CD4-positive, alpha-beta T cell treated with Interleukin-12 subunit alpha and Interleukin-12 subunit beta, for 1 hour (primary cell): ENCODE results near the gene RELN.
"Not testable (repeated sequence)": the region's sequence is repeated elsewhere in the genome, so short reads cannot be mapped to it uniquely, and the experiment has no call there.

Experiments
- DNase-seq: peaks from one replicate; pipeline ENCODE4 v3.0.0-alpha.2; 2020

Gene RELN

GRCh38 chr7:103989200-103989784 is at the start of gene RELN:
TSS of gene RELN (minus strand) at chr7:103989658. CDS start at chr7:103989356, 302 bp downstream.
- DNase-seq: no peak

- DNase-seq: no peak
These were observed 48.7 kb upstream of the RELN start for GRCh38 chr7:104038136-104038535.

DNA sequence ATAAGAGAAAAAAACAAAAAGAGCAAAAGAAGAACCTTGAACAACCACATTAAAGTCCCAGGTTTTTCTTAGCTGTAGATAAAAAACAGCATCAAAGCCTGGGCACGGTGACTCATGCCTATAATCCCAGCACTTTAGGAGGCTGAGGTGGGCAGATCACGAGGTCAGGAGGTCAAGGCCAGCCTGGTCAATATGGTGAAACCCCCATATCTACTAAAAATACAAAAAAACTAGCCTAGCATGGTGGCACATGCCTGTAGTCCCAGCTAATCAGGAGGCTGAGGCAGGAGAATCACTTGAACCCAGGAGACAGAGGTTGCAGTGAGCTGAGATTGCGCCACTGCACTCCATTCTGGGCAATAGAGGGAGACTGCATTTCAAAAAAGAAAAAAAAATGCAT is 47.4 kb upstream of the RELN start:
- DNase-seq: not testable (repeated sequence)

DNA sequence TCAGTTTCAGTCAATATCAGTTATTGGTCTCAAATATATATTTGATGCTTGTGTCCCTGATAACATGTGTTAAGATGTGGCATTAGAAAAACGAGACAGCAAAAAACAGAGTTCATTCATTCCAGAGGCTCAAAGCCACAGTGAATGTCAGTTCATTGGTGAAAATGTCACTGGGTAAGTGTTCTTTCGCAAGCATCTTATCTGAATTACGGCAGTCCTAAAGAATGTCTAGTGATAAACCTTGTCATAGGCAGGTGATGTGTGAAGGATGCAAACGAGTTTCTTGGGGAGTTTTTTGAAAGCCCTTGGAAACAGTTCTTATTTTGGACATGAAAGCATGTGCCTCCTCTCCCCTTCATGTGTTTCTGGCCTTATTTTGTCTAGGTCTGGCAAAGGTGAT is 45.9 kb upstream of the RELN start:
- DNase-seq: no peak

GRCh38 chr7:104034679-104035078 is 45.2 kb upstream of the RELN start:
- no peak for DNase-seq

GRCh38 chr7:104033837-104034236 is 44.4 kb upstream of the RELN start:
- no peak for DNase-seq

- DNase-seq: no peak
These were observed 43.0 kb upstream of the RELN start for GRCh38 chr7:104032486-104032885.

- DNase-seq: no peak
These were observed 40.3 kb upstream of the RELN start for GRCh38 chr7:104029765-104030164.

GRCh38 chr7:104024632-104025031 is 35.2 kb upstream of the RELN start:
- no peak for DNase-seq

DNA sequence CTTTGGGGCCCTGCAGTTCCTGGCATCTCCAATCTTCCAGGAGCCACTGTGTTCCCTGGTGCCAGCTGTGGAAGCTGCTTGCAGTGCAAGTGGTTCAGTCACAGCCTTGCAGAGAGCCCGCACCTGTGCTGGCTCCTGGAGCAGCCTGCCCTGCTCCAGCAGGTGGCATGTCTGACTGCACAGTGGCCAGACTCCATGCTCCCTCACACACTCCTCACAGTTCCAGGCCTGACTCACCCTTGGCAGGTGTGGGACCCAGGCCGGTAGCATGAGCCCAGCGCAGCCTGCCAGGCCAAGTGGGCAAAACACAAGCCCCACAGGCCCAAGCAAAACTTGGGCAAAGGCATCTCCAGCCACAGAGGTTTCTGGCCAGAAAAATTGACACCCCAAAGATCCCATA is 33.6 kb upstream of the RELN start:
- no peak for DNase-seq

DNA sequence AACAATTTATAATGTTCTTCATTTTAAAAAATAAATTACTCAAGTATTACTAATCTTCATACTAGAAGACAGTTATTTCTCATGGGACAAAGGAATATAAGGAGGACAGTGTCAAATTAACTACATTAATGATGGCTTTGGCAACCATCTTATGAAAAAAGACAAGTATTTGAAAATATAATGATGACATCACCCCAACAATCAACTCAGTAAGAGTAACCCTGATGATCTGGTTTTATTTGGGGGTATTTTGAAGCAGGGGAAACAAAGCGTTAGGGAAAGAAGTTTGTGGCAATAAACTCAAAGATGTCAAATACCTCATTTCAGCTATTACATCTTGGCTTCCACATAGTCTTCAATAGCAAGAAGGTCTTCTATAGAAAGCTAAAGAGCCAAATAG is 29.0 kb upstream of the RELN start:
- DNase-seq: no peak

GRCh38 chr7:104017001-104017400 is 27.5 kb upstream of the RELN start:
- no peak for DNase-seq

- DNase-seq: no peak
These were observed 23.4 kb upstream of the RELN start for GRCh38 chr7:104012835-104013234.

- no peak for DNase-seq
These were observed 22.4 kb upstream of the RELN start for GRCh38 chr7:104011829-104012228.

DNA sequence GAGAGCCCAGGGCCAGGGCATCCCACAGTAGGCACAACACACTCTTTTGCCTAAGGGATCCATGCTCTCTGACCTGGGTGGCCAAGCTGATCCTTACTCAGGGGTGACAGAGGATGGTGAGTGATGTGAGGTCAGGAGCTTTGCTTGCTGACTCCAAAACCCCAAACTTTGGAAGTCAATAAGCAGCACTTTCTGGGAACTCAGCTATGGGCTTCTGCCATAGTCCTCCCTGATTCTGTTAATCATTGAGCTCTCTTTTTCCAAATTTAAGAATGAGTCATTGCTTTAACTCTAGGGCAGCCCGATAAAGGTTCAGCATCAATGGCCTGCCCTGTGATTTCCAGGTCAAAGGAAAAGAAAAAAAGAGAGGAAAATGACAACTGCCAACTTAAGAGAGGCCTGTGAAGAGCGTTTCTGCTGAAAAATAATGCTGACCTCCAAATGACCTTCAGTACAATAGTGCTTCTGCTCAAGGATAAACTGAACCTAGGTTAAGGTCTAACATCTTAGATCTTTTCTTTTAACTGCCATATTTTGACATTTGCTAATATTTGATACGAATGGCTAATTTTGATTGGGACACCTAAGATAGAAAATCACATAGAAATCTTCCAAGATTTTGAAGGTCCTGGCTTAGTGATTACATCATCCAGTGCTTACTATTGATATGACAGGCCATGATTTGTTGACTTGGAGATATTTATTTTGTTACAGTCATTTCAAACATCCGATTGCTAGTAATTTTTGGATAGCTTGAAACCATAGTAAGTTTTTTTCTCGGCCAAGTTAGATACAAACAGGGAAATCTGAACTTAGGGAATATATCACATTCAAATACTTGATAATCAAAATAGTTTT is 20.8 kb upstream of the RELN start:
- no peak for DNase-seq

DNA sequence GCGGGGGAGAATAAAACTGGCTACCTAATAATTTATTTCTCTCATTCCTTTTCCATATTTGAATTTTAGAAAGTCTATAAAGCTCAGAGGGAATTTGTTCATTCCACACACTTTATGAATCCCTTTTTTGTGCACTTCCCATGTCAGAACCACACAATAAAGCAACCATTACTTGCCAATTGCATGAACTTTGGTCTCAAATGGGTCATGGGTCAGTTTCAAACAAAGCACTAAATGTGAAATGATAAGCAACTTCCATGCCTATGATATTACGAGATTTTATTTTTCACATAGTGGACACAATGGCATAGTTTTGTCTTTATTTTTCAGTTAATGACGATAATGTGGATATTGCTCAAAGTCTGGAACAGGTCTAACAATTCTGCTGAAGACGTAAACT is 18.6 kb upstream of the RELN start:
- DNase-seq: no peak

DNA sequence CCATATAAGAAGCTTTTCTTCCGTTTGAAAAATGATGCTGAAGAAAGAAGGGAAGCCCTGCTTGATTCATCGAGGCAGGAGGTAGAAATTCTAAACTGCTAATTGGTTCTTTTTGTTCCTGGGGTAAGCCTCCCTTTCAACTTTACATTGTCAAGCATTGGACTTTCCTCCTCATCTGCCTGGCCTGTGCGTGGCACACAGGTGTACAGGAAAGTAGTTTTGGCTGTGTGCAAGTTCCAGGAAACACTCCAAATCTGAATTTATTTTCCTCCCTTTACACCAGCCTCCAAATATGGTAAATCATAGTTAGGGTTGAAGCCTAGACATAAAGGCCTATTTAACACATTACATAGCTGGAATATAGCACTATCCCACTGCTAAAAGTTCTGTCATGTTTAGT is 18.2 kb upstream of the RELN start:
- DNase-seq: no peak

DNA sequence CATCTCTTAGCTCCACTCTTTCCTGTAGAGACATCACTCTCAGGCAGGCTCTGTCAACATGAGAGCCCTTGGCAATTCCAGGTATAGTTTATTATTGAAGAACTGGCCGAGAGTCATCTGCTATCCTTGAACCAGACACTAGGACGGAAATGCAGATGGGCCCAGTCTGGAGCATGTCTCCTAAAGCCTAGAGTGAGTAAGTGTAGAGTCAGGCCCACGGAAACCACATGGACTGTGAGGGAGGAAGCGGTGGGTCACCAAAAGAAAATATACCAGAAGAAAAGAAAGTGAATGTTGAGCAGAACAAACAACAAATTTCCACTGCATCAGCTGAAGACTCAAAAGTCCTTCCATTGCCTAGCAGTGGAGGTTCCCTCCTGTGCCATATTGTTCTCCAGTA is 15.7 kb upstream of the RELN start:
- no peak for DNase-seq

DNA sequence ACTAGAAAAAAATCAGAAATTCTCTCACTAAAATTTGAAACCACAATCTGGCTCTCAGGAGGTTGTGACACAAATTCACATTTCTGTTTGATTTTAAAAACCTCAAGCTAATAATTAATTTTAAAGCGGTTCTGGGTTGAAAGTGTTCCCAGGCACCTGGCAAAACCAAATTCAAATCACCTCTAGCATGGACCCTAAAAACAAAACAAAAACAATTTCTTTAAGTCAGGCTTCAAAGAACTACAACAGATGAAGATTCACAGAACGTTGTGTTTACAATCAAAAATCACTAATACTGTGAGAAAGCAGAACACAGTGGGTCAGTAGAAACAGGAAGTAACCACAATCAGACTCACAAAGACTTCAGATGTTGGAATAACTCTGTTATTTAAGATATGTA is 7.2 kb upstream of the RELN start:
- DNase-seq: no peak

DNA sequence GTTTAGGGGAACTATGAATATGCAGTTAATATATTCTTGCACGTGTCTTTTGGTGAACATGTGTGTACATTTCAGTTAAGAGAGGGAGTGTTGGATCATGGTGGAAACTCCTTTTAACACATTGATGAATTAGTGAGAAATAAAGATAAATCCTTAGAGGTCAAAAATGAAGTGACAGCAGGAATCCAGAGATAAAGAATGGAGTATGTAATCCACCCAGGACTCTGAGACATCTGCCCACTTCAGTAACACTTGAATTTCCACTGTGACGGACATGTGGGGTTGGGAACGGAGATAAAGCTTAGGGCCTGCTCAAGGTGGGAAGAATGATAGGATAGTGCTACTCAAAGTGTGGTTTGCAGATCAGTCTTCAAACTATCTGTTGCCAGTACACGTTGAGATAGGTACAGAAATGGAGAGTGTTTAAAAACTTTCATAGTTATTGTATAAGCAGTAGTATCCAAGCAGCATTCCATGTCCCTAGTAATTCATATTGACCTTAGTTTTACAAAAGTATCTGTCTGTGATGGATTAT is 6.6 kb upstream of the RELN start:
- no peak for DNase-seq

- DNase-seq: no peak
These were observed 6.1 kb upstream of the RELN start for GRCh38 chr7:103995554-103995953.

GRCh38 chr7:103993551-103993950 is 4.1 kb upstream of the RELN start:
- DNase-seq: no peak

DNA sequence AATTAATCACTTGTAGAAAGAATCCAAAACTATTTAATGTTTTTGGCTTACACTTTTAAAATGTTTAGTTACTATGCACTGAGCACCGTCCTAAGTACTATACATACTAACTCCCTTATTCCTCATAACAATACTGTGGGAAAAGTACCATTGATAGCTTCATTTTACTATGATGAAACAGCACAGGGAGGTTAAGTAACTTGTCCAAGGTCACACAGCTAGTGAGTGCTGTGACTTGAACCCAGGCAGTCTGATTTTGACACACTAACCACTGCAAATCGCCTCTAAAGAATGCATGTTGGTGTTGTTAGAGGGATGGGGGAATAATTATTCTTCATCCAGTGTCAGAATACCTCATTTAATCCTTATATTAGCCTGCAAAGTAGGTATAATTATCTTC is 1.9 kb upstream of the RELN start:
- DNase-seq: no peak

- no peak for DNase-seq
These were observed 1.5 kb upstream of the RELN start for GRCh38 chr7:103990991-103991390.
